ENCODE data around the gene C1orf50. TPM values are rescaled to one million over a fixed set of nuclear protein-coding genes. Genes with fewer than 3 reads are reported as not detected.

C1orf50 gene
- total RNA-seq, 1 experiment from 2014 or later: 7.7 TPM

GRCh38 chr1:42801832-42802473 is 34.9 kb downstream of the C1orf50 start:
- H3T11ph ChIP-seq (ENCODE audit: low read length): no peak overlapping the region
- no peak overlapping the region for H2BK120ac ChIP-seq (ENCODE audit: low read depth, low read length, poor library complexity, severe bottlenecking)
- WGBS (ENCODE audit: extremely low coverage, insufficient read length, low lambda C conversion rate): no CpG with 5 or more reads among the region's 8 CpGs
- no peak overlapping the region for H4K8ac ChIP-seq (replicated peaks; ENCODE audit: insufficient read length, low read depth, low read length)
- H3K9ac ChIP-seq (ENCODE audit: extremely low read depth, insufficient read length, low read length): no peak overlapping the region
- H4K5ac ChIP-seq (ENCODE audit: insufficient read length, low read depth, low read length): no peak overlapping the region
- no peaks in the 10 kb centered on the region for H3K79me2 ChIP-seq (ENCODE audit: insufficient read depth, low read length)
- Mint-ChIP-seq H3K9me3 (peaks cover 17 to 19% of the 10 kb centered on the region in 2 experiments), H3K27me3 (ENCODE audit: low read depth) (no peaks in the 10 kb centered on the region; the same call in 1 of the 2 replicates), H3K36me3 (ENCODE audit: insufficient read depth in 1 of 3, low read depth in 3 of 3) (peaks cover 19 to 30% (median 30%) of the 10 kb centered on the region in 3 experiments), H3K27ac (no peak overlapping the region), H3K4me1 (no peaks in the 10 kb centered on the region), H3K4me3 (no peak overlapping the region)
- H2BK20ac ChIP-seq (ENCODE audit: low read depth, low read length, poor library complexity, severe bottlenecking): no peak overlapping the region
- H2AFZ ChIP-seq (ENCODE audit: low read length): no peak overlapping the region
- H4K91ac ChIP-seq (ENCODE audit: insufficient read length, low read depth, low read length): no peak overlapping the region
- DNase-seq: no peak
- no peaks in the 10 kb centered on the region for H3K4me1 ChIP-seq (ENCODE audit: insufficient read depth, low read length)
- H3K9me3 ChIP-seq (ENCODE audit: control insufficient read depth, low read depth, low read length): no peaks in the 10 kb centered on the region
- H2BK5ac ChIP-seq (ENCODE audit: insufficient read length, low read length): no peak overlapping the region
- no peak overlapping the region for H3K4ac ChIP-seq (ENCODE audit: low read depth, low read length)
- no peak overlapping the region for H2BK12ac ChIP-seq (ENCODE audit: insufficient read length, low read depth, low read length)
- H3K56ac ChIP-seq (ENCODE audit: insufficient read length, low read depth, low read length): no peak overlapping the region
- no peaks in the 10 kb centered on the region for H3K79me1 ChIP-seq (ENCODE audit: insufficient read depth, low read depth, low read length, poor library complexity, severe bottlenecking)
- H4K20me1 ChIP-seq (ENCODE audit: control insufficient read depth, insufficient read depth, insufficient read length): no peaks in the 10 kb centered on the region
- H3K23ac ChIP-seq (ENCODE audit: insufficient read length, low read depth, low read length): no peak overlapping the region
- no peak overlapping the region for H3K27ac ChIP-seq (ENCODE audit: insufficient read length, low read depth, low read length)
- H2AK5ac ChIP-seq (ENCODE audit: insufficient read length, low read length): no peak overlapping the region
- no peaks in the 10 kb centered on the region for H3K23me2 ChIP-seq (ENCODE audit: insufficient read length, low read depth, low read length, poor library complexity, severe bottlenecking)
- no peak overlapping the region for H3K18ac ChIP-seq (ENCODE audit: insufficient read length, low read depth, low read length)
- no peak overlapping the region for H3K14ac ChIP-seq (ENCODE audit: insufficient read depth, low read length)
- TF ChIP-seq CTCF (conservative IDR thresholded peaks at IDR 0.05): no peak
- no peak overlapping the region for H3K4me2 ChIP-seq (ENCODE audit: insufficient read depth, insufficient read length, low read length)
- no peak overlapping the region for H2BK15ac ChIP-seq (ENCODE audit: low read depth, low read length)
- H3K27me3 ChIP-seq (ENCODE audit: insufficient read depth, low read length): no peaks in the 10 kb centered on the region
